Spleen (tissue), 7 donors: ENCODE data around the gene RSPO3.

ENCODE experiments used
- CTCF ChIP-seq, 11 experiments: fragments of 200-600 bp in 7 of 11; fragments of 450-650 bp in 4 of 11; sonication (generic) in 4 of 11; IDR thresholded peaks in 8 of 11; conservative IDR thresholded peaks in 3 of 11; 1 replicate in 7 of 11; 2 replicates in 4 of 11; pipeline versions ENCODE4 v1.4.0 to v1.8.0; 2016 to 2021; ENCODE audit warnings: antibody characterized with exemption in 11 of 11, inconsistent platforms in 4 of 11, mild to moderate bottlenecking in 1 of 11
- POLR2A ChIP-seq, 3 donors: fragments of 450-650 bp; IDR thresholded peaks; one replicate each; pipeline ENCODE4 v1.5.1; 2017; ENCODE audit warnings: antibody characterized with exemption in 3 of 3, mild to moderate bottlenecking in 1 of 3
- POLR2AphosphoS5 ChIP-seq, 3 donors: sonication (generic); formaldehyde crosslinking; IDR thresholded peaks; one replicate each; pipeline ENCODE4 v1.5.1; 2017; ENCODE audit warnings: antibody characterized with exemption in 3 of 3
- donor health status: DM: no; HTN: no; CAD: no; lungs with moderate emphysema.
- donor health status: DM: no; HTN: no; CAD: no.
- donor health status: DM: no; HTN: no; CAD: no.

GRCh38 chr6:127180426-127180825 is 62.0 kb downstream of the RSPO3 start:
- TF ChIP-seq CTCF (IDR thresholded peaks at IDR 0.05 in 8 of 11, conservative IDR thresholded peaks at IDR 0.05 in 3 of 11) (no peak), POLR2A (IDR thresholded peaks at IDR 0.05) (no peak), POLR2AphosphoS5 (IDR thresholded peaks at IDR 0.05) (no peak)
